ENCODE measurements around the gene PTTG1IP2.

PTTG1IP2 gene

DNA sequence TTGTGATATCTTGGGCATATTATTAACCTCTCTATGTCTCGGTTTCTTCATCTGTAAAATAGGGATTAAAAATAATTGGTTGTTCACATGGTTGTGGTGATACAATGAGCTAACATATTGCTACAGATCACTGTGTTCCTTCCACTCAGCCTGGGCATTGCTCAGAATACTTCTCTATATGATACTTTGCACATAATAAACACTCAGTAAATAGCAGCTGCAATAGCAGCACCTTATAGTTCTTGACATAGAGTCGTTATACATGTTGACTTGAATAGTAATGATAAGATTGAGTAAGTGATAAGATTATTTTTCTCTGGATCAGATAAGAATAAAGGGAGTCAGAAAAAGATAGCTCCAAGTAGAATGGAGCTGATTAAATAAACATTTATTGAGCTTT lies 42.3 kb downstream of the PTTG1IP2 start:
- ATAC-seq (no peak), DNase-seq (ENCODE audit: low spot score in 2 of 2) (no peak)
- Mint-ChIP-seq H3K36me3 (no peaks in the 10 kb centered on the region), H3K9me3 (no peaks in the 10 kb centered on the region), H3K4me1 (no peaks in the 10 kb centered on the region), H3K27ac (no peak overlapping the region), H3K4me3 (no peak overlapping the region)

DNA sequence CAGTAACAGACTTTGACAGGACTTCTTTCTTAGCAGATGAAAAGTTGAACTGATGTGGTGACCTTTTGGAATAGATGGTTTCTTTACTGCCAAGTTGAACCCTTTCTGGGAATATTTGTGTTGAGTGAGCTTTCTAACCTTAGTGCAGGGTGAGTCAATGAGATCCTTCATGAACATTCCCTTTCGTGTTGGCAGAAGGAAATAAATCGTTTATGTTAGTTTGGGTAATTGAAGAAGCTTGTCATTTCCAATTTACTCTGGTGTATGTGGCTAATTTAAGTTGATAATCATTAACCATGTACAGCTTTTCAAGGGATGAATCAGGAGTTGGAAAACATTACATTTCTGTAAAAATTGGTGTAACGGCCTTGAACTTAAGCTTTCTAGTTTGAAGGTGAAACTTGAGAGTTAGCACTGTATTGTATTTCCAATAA lies 43.4 kb downstream of the PTTG1IP2 start:
- no peaks in the 10 kb centered on the region for H3K9me3 Mint-ChIP-seq
- H3K4me3 Mint-ChIP-seq, result no peak overlapping the region
- H3K4me1 Mint-ChIP-seq, result no peaks in the 10 kb centered on the region
- DNase-seq (ENCODE audit: low spot score in 2 of 2) (no peak), ATAC-seq (no peak)
- H3K27ac Mint-ChIP-seq, result no peak overlapping the region
- H3K36me3 Mint-ChIP-seq, result no peaks in the 10 kb centered on the region

DNA sequence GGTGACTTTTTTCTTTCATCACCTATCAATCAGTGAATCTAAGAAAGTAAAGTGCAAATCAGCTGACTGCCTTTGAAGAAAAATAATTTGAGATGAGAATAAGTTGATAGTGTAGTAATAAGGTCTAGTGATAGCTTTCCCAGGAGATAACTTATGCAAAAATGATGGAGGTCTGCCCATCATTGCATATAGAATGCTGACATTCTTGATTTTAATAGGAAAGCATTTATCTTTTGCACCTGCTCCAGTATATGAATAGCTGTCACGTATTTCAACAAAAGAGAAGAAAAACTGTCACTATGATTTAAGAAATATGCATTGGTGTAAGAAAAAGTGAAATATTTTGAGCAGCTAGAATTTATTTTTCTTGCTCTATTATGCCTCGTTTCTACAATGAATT lies 46.8 kb downstream of the PTTG1IP2 start:
- DNase-seq (ENCODE audit: low spot score in 2 of 2), result no peak
- Mint-ChIP-seq H3K4me3 (no peak overlapping the region), H3K9me3 (no peaks in the 10 kb centered on the region), H3K4me1 (no peaks in the 10 kb centered on the region), H3K27ac (no peak overlapping the region), H3K36me3 (no peaks in the 10 kb centered on the region)
- ATAC-seq, result no peak

DNA sequence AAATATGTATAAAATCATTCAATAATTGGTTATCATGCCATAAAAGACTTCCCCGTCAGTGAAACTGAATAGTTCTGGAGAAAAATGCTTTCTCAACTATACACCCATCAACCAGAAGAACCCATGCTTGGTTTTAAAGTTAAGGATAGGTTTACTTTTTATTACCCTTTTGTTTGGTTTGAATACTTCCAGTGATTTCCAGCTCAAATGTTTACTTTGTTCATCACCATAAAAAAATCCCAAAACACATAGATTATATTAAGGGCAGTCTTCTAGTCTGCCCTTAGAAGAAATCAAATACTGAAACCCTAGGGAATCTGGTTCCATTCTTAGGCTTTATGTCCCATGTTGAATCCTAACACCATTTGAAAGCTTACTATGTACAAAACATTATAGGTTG lies 49.2 kb downstream of the PTTG1IP2 start:
- no peaks in the 10 kb centered on the region for H3K36me3 Mint-ChIP-seq

DNA sequence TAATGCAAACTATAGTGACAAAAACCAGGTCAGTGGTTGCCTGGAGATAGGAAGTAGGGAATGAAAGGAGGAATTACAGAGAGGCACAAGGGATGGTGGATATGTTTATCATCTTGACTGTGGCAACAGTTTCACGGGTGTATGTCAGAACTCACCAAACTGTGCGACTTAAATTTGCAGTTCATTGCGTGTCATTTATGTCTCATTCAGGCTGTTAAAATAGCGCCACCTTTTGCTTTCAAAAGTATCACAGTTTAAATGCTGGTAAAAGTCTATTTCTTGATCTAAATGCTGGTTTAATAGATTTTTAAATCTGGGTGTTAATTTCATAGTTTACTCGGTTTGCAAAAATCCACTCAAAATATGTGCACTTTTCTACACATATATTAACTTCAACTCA lies 51.0 kb downstream of the PTTG1IP2 start:
- no peaks in the 10 kb centered on the region for H3K36me3 Mint-ChIP-seq
- no peak overlapping the region for H3K4me3 Mint-ChIP-seq
- no peaks in the 10 kb centered on the region for H3K4me1 Mint-ChIP-seq
- H3K27ac Mint-ChIP-seq, result no peak overlapping the region
- DNase-seq (ENCODE audit: low spot score in 2 of 2), result no peak
- H3K9me3 Mint-ChIP-seq, result no peaks in the 10 kb centered on the region
- no peak for ATAC-seq

More for the DNA sequence above, 49.2 kb downstream of the PTTG1IP2 start:
- no peak for ATAC-seq
- H3K9me3 Mint-ChIP-seq, result no peaks in the 10 kb centered on the region
- no peaks in the 10 kb centered on the region for H3K4me1 Mint-ChIP-seq
- no peak overlapping the region for H3K27ac Mint-ChIP-seq
- H3K4me3 Mint-ChIP-seq, result no peak overlapping the region
- DNase-seq (ENCODE audit: low spot score in 2 of 2), result no peak

DNA sequence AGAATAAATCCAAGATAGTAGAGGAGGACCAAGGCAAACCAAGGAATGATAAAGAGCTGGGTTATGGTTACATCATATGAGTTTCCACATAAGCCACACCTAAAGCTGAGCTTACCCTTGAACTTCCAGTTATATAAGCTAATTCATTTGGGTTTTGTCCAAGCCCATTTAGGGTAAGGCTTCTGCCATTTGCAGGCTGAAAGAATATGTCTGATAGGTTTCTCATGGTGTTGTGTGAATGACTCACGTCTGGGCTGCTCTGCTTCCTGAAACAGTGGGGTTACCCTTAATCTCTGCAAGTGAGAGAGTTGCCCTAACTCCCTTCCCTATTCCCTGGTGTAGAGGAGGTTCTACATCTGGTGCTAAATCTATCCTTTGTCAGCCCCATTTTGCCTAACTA lies 60.8 kb downstream of the PTTG1IP2 start:
- DNase-seq (ENCODE audit: low spot score in 2 of 2) (no peak), ATAC-seq (no peak)
- no peaks in the 10 kb centered on the region for H3K9me3 Mint-ChIP-seq
- no peaks in the 10 kb centered on the region for H3K36me3 Mint-ChIP-seq
- no peaks in the 10 kb centered on the region for H3K4me1 Mint-ChIP-seq
- no peak overlapping the region for H3K4me3 Mint-ChIP-seq
- no peak overlapping the region for H3K27ac Mint-ChIP-seq

DNA sequence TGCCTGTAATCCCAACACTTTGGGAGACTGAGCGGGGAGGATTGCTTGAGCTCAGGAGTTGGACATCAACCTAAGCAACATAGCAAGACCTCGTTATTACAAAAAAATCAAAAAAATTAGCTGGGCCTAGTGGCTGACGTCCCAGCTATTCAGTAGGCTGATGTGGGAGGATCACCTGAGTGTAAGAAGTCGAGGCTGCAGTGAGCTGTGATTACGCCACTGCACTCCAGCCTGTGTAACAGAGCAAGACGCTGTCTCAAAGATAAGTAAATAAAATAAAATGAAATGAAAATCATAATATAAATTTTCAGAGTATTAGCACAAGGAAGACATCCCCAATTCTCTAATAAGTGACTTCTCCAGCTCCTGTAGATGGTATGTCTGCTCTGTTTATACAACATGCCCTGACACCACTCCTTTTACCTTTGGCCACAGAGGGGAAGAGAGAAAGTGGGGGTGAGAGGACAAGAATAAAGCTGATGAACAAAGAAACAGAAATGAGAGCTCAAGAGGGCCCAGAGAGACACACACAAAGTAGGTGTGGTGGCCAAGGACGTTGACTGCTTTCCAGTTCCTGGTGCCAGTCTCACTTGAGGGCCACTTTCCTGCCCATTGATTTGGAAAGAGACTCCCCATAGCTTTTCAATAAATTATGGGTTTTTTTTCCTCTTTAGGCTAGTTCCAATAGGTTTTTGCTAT lies 62.9 kb downstream of the PTTG1IP2 start:
- ATAC-seq (no peak), DNase-seq (ENCODE audit: low spot score in 2 of 2) (no peak)
- Mint-ChIP-seq H3K27ac (no peak overlapping the region), H3K9me3 (no peaks in the 10 kb centered on the region), H3K4me3 (no peak overlapping the region), H3K36me3 (no peaks in the 10 kb centered on the region), H3K4me1 (no peaks in the 10 kb centered on the region)

DNA sequence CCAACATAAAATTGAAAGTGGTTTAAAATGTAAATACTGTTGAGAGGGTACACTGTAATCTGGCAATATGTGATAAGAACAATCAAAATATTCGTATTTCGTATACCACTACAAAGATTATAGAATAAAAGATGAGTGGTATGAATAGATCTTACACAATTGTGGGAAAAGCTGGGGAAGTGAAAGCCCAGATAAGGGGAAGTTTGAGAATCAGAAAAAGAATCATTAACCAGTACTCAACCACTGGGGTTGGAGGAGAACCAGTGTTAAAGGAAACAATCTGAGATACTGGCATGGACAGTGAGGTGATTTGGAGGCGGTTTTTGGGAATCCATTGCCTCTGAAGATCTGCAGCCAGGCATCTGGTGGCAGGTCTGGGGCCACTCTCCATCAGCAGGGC lies 67.0 kb downstream of the PTTG1IP2 start:
- no peaks in the 10 kb centered on the region for H3K4me1 Mint-ChIP-seq
- H3K36me3 Mint-ChIP-seq, result no peaks in the 10 kb centered on the region
- no peak overlapping the region for H3K4me3 Mint-ChIP-seq
- no peak overlapping the region for H3K27ac Mint-ChIP-seq
- DNase-seq (ENCODE audit: low spot score in 2 of 2) (no peak), ATAC-seq (no peak)
- peaks cover 2% of the 10 kb centered on the region for H3K9me3 Mint-ChIP-seq

DNA sequence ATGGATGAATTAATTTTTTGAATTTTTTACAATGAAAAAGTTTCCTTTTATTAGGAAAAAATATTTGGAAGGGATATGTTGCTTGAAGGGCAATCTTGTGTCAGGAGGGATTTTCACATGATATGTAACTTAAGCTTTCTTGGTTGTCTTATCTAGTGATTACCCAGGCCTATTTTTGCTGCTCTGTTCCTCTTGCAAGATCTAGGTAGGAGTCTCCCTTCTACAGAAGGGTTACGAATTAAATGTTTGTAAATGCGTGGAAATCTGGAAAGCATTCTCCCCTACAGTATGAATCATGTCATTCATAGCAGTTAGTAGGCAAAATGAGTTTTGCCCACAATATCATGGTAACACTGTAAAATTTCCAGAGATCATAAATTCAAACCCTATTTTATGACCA lies 69.0 kb downstream of the PTTG1IP2 start:
- ATAC-seq (no peak), DNase-seq (ENCODE audit: low spot score in 2 of 2) (no peak)
- Mint-ChIP-seq H3K4me3 (no peak overlapping the region), H3K36me3 (no peaks in the 10 kb centered on the region), H3K9me3 (peaks cover 2% of the 10 kb centered on the region), H3K27ac (no peak overlapping the region), H3K4me1 (no peaks in the 10 kb centered on the region)

DNA sequence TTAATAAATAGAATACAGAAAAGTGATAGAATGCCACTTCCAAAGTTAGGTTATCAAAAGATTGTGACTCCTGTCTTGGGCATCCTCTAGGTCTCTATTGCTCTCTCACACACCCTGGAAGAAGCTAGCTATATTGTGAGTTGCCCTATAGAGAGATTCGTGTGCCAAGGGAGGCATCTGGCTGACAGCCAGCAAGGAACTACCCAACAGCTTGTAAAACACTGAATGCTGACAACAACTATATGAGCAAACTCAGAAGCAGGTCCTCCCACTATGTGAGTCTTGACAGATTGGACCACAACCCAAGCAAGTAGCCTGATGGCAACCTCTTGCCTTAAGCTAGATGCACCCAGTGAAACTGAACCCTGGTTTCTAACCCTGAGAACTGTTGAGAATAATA lies 71.0 kb downstream of the PTTG1IP2 start:
- Mint-ChIP-seq H3K27ac (no peak overlapping the region), H3K4me1 (no peaks in the 10 kb centered on the region), H3K9me3 (peaks cover 2% of the 10 kb centered on the region), H3K4me3 (no peak overlapping the region), H3K36me3 (no peaks in the 10 kb centered on the region)
- DNase-seq (ENCODE audit: low spot score in 2 of 2), result no peak
- no peak for ATAC-seq

DNA sequence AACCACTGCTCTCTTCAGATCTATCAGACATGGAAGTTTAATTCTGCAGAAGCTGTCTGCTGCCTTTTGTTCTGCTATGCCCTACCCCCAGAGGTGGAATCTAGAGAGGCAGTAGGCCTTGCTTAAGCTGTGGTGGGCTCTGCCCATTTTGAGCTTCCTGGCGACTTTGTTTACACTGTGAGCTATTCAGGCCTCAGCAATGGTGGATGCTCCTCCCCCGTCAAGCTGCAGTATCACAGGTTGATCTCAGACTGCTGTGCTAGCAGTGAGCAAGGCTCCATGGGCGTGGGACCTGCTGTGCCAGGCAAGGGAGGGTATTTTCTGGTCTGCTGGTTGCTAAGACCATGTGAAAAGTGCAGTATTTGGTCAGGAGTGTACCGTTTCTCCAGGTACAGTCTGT lies 81.6 kb downstream of the PTTG1IP2 start:
- Mint-ChIP-seq H3K4me3 (no peak overlapping the region), H3K27ac (no peak overlapping the region), H3K9me3 (peaks cover 4% of the 10 kb centered on the region), H3K4me1 (no peaks in the 10 kb centered on the region), H3K36me3 (no peaks in the 10 kb centered on the region)
- no peak for ATAC-seq
- DNase-seq (ENCODE audit: low spot score in 2 of 2), result no peak

DNA sequence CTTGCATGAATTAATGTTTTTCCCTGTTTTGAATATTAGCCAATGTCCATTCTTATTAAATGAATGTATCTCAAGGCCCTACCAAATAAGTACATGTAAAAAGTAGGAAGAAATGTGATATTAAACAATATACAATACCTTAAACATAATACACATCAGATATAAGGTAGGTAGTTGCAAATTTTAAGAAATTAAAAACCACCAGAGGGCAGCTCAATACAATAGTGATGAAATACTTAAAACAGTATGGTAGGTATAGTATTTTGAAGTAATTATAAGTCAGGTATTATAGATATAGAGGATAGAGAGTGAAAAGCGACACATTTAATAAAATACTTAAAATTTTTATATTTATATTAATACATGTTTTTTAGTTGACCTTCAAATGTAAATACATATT lies 83.1 kb downstream of the PTTG1IP2 start:
- Mint-ChIP-seq H3K4me3 (no peak overlapping the region), H3K9me3 (peaks cover 6% of the 10 kb centered on the region), H3K4me1 (no peaks in the 10 kb centered on the region), H3K36me3 (no peaks in the 10 kb centered on the region), H3K27ac (no peak overlapping the region)
- ATAC-seq (no peak), DNase-seq (ENCODE audit: low spot score in 2 of 2) (no peak)

DNA sequence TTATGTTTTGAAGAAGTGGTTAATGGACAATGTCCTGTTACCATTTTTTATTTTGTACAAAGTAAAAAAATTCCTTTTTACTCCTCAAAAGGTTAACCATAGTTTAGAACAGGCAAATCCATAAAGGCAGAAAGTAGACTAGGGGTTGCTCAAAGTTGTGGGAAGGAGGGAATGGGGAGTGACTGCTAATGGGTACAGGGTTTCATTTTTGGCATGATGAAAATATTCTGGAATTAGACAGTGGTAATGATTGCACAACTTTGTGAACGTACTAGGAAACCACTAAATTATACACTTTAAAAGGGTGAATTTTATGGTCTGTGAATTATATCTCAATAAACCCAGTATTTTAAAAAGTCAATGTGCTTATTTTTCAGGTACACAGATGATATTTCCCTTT lies 91.3 kb downstream of the PTTG1IP2 start:
- no peak overlapping the region for H3K27ac Mint-ChIP-seq
- ATAC-seq, result no peak

More for the DNA sequence above, 91.3 kb downstream of the PTTG1IP2 start:
- DNase-seq (ENCODE audit: low spot score in 2 of 2), result no peak
- Mint-ChIP-seq H3K4me3 (no peak overlapping the region), H3K9me3 (peaks cover 2% of the 10 kb centered on the region), H3K4me1 (no peaks in the 10 kb centered on the region), H3K36me3 (no peaks in the 10 kb centered on the region)
